GM13977 (cell line): ENCODE measurements around the gene MGME1.

Experiments
- DNase-seq: peaks from one replicate; pipeline ENCODE4 v3.0.0; 2012; ENCODE audit warnings: low spot score
- CTCF ChIP-seq: IDR thresholded peaks from 2 replicates; pipeline ENCODE4 v1.5.1; 2012; ENCODE audit warnings: mild to moderate bottlenecking, control low read depth; ENCODE audit not compliant: insufficient read depth; ENCODE audit errors: extremely low read depth, missing control alignments
- in situ Hi-C: fragments of 300-500 bp; cut with MboI; formaldehyde crosslinking; loops from one replicate; pipeline ENCODE4 v1.12.0; 2022; ENCODE audit warnings: low sequenced_read_pairs, low pct_unique_long_range_greater_than_20kb, mixed read lengths, inconsistent platforms; ENCODE audit not compliant: unreplicated experiment

Gene MGME1

GRCh38 chr20:17999566-17999965 is 30.7 kb downstream of the MGME1 start:
- in situ Hi-C loops = no loop called here
- DNase-seq = no peak
- no peak for TF ChIP-seq CTCF

GRCh38 chr20:18001131-18001921 is 32.5 kb downstream of the MGME1 start:
- no peak for DNase-seq
- TF ChIP-seq CTCF = no peak
- in situ Hi-C loops = no loop called here

- TF ChIP-seq CTCF = no peak
- peak; percentile 58 for DNase-seq
- in situ Hi-C loops = no loop called here
Observed at GRCh38 chr20:18003897-18004296, 35.1 kb downstream of the MGME1 start.

- no peak for TF ChIP-seq CTCF
- in situ Hi-C loops = no loop called here
- DNase-seq = no peak
Observed at GRCh38 chr20:18004384-18005031, 35.7 kb downstream of the MGME1 start.

DNA sequence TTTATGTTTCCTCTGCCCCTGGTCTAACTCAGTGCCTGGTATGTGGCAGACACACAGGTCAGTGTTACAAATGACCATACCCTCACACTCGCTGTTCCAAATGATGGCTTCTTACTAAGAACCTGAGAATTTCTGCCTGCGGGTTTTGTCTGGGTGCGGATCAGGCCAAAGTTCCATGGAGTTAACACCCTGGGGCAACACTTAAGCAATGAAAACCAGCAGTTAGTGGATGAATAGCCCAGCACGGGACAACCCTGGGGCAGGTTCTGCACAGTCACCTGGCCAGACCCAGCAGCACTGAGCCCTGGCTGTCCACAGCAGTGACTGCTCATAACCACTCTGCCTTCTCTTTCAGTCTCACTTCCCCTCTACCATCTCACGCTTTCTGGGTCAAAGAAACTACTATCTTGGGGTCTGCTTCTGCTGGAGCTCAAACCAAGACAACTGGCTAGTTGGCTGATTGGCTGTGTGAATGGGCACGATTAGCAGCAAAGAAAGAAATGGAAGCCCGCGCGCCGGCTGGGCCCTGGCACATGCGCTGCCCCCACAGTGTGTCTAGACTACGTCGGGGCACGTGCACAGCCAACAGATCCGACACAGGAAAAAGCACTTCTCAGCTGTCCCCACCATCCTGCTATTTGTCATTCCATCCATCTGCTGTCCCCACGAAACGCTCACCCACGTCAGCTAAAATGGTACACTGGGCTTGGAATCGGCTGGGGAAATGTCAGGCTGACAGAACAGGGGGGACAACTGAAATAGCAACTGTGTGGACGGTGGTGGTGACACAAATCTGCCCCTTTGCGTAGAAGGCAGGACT is 36.6 kb downstream of the MGME1 start:
- no peak for TF ChIP-seq CTCF
- in situ Hi-C loops = no loop called here
- peak; percentile 80 for DNase-seq

GRCh38 chr20:18005990-18006364 is 37.2 kb downstream of the MGME1 start:
- in situ Hi-C loops = no loop called here
- TF ChIP-seq CTCF = no peak
- DNase-seq = no peak
